C4-2B (cell line): ENCODE measurements around the gene EPHB2.

ENCODE experiments used
- ZFX ChIP-seq: fragments of 450-650 bp; IDR thresholded peaks from 2 replicates; pipeline ENCODE4 v1.6.1; 2017
- TF ChIP-seq, protein P1 (sequence below): fragments of 450-650 bp; conservative IDR thresholded peaks from 2 replicates; pipeline ENCODE4 v1.5.1; 2017; ENCODE audit warnings: mild to moderate bottlenecking

GRCh38 chr1:22812092-22812880 lies 101.6 kb downstream of the EPHB2 start:
- TF ChIP-seq, protein P1, sequence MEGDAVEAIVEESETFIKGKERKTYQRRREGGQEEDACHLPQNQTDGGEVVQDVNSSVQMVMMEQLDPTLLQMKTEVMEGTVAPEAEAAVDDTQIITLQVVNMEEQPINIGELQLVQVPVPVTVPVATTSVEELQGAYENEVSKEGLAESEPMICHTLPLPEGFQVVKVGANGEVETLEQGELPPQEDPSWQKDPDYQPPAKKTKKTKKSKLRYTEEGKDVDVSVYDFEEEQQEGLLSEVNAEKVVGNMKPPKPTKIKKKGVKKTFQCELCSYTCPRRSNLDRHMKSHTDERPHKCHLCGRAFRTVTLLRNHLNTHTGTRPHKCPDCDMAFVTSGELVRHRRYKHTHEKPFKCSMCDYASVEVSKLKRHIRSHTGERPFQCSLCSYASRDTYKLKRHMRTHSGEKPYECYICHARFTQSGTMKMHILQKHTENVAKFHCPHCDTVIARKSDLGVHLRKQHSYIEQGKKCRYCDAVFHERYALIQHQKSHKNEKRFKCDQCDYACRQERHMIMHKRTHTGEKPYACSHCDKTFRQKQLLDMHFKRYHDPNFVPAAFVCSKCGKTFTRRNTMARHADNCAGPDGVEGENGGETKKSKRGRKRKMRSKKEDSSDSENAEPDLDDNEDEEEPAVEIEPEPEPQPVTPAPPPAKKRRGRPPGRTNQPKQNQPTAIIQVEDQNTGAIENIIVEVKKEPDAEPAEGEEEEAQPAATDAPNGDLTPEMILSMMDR: no peak
- no peak for TF ChIP-seq ZFX
